Naive thymus-derived CD8-positive, alpha-beta T cell (primary cell): Measurements from ENCODE around the gene IQCE. TPM values are rescaled to one million over a fixed set of nuclear protein-coding genes. Genes with fewer than 3 reads are reported as not detected.

Source experiments
- ATAC-seq, 2 donors: fragments of 150-1000 bp; cut with Tn5 transposase in 1 of 2; sonication (Bioruptor Pico), chemical (Tn5 transposase) in 1 of 2; 1 replicate in 1 of 2; 2 replicates in 1 of 2; pipeline ENCODE4 v1.10.0; 2021; ENCODE audit warnings: mild to moderate bottlenecking in 2 of 2, moderate library complexity in 2 of 2
- POLR2A ChIA-PET: fragments of 350-600 bp; sonication (Branson Sonifier 250); formaldehyde crosslinking; loops from one replicate; lab custom pipeline; 2021; ENCODE audit warnings: antibody characterized with exemption; lab: Charles Lee
- DNase-seq, 10 donors: peaks; one replicate each; pipeline versions ENCODE4 v3.0.0 to v3.0.0-alpha.2; 2020 to 2022
- H3K27ac Mint-ChIP-seq, 10 donors: one replicate each; pipeline ENCODE4 v1.8.0; 2020 to 2022; ENCODE audit warnings: mild to moderate bottlenecking in 10 of 10, mixed read lengths in 10 of 10, moderate library complexity in 4 of 10, inconsistent platforms in 1 of 10
- H3K27me3 Mint-ChIP-seq, 5 donors: one replicate each; pipeline ENCODE4 v1.8.0; 2021 to 2022; ENCODE audit warnings: mixed read lengths in 5 of 5
- H3K36me3 Mint-ChIP-seq, 3 donors: one replicate each; pipeline ENCODE4 v1.8.0; 2020 to 2022; ENCODE audit warnings: mixed read lengths in 3 of 3, mild to moderate bottlenecking in 2 of 3, inconsistent platforms in 1 of 3
- H3K4me1 Mint-ChIP-seq, 4 donors: one replicate each; pipeline ENCODE4 v1.8.0; 2021 to 2022; ENCODE audit warnings: mixed read lengths in 4 of 4
- H3K4me3 Mint-ChIP-seq, 10 donors: one replicate each; pipeline ENCODE4 v1.8.0; 2020 to 2022; ENCODE audit warnings: mild to moderate bottlenecking in 10 of 10, mixed read lengths in 10 of 10, moderate library complexity in 6 of 10, inconsistent platforms in 1 of 10
- H3K9me3 Mint-ChIP-seq, 9 donors: one replicate each; pipeline ENCODE4 v1.8.0; 2020 to 2022; ENCODE audit warnings: mixed read lengths in 9 of 9, mild to moderate bottlenecking in 3 of 9, inconsistent platforms in 1 of 9, moderate library complexity in 1 of 9
- microRNA-seq: library from miRNA; unstranded; fragments of <30 nt; microRNA quantifications from one replicate; pipeline ENCODE4 v1.2.0, GENCODE V29; 2022; ENCODE audit warnings: borderline microRNAs expressed
- polyA plus RNA-seq, 3 donors: library from polyadenylated mRNA; unstranded; fragments of 300-500 nt; fragmentation: Illumina TruSeq; gene quantifications; one replicate each; pipeline ENCODE4 v1.2.3, GENCODE V29; 2021
- total RNA-seq, 8 experiments: library from RNA in 2 of 8; stranded (reverse) in 2 of 8; gene quantifications; one replicate each; pipeline ENCODE4 v1.2.3 and lab custom pipeline; 2021 to 2026

Gene IQCE
- total and polyA plus RNA-seq, 5 experiments from 2014 or later, result 0.77 to 8.9 (median 2.2) TPM

DNA sequence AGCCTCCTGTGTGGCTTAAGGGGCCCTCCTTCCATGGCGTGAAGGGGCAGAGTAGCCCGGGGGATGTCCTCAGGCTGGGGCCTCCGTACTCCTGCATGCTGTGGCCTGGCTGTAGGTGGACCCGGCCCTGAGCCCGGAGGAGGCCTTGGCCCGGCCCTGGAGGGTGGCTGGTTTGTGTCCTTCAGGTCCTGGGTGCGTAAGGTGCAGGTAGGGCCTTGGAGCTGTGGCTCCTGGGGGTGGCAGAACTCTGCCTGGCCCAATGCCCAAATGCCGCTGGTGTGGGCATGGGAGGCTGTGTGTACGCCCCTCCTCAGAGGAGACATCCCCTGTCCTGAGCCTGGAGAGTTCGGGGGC, 102.3 kb downstream of the IQCE start:
- Mint-ChIP-seq H3K27me3 (no peaks in the 10 kb centered on the region), H3K36me3 (peaks cover 0 to 11% (median 0%) of the 10 kb centered on the region in 3 donors), H3K4me1 (peaks cover 0 to 4% (median 2%) of the 10 kb centered on the region in 4 donors), H3K9me3 (no peaks in the 10 kb centered on the region), H3K27ac (no peak overlapping the region), H3K4me3 (no peak overlapping the region)
- POLR2A ChIA-PET, result no interaction called here
- no peak for ATAC-seq
- peak in 1 of 10 donors; percentile 63 for DNase-seq

DNA sequence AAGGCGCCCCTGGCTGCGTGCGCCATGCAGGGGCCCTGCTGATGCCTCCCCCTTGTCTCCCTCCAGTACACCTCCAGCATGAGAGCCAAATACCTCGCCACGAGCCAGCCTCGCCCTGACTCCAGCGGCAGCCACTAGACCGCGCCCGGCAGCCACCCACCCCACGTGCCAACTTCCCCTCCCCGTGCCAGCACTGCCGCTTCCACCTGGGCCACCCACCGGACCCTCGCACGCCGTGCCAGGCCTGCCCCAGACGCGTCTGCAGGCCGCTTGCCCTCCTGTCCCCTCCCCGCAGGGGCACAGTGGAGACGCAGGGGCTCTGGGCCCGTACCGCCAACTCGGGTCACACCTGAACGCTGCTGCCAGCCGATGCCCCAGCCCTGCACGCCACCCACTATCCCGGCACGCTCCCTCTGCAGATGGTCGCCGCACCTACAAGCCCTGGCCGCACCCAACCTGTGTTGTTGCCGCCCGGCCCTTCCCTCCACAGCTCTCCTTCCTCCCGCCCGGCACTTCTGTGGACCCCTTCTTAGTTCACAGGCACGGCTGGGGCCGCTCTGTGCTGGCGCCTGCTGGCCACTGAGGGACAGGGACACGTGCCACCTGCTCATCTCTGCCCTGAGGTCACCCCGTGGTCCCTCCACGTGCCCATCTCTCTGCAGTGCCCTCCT, 103.0 kb downstream of the IQCE start:
- Mint-ChIP-seq H3K4me3 (no peak overlapping the region), H3K27ac (no peak overlapping the region), H3K27me3 (no peaks in the 10 kb centered on the region), H3K36me3 (peaks cover 0 to 11% (median 0%) of the 10 kb centered on the region in 3 donors), H3K4me1 (peaks cover 0 to 4% (median 2%) of the 10 kb centered on the region in 4 donors), H3K9me3 (no peaks in the 10 kb centered on the region)
- ATAC-seq (no peak), DNase-seq (peak in 1 of 10 donors; percentile 59)
- POLR2A ChIA-PET, result no interaction called here

DNA sequence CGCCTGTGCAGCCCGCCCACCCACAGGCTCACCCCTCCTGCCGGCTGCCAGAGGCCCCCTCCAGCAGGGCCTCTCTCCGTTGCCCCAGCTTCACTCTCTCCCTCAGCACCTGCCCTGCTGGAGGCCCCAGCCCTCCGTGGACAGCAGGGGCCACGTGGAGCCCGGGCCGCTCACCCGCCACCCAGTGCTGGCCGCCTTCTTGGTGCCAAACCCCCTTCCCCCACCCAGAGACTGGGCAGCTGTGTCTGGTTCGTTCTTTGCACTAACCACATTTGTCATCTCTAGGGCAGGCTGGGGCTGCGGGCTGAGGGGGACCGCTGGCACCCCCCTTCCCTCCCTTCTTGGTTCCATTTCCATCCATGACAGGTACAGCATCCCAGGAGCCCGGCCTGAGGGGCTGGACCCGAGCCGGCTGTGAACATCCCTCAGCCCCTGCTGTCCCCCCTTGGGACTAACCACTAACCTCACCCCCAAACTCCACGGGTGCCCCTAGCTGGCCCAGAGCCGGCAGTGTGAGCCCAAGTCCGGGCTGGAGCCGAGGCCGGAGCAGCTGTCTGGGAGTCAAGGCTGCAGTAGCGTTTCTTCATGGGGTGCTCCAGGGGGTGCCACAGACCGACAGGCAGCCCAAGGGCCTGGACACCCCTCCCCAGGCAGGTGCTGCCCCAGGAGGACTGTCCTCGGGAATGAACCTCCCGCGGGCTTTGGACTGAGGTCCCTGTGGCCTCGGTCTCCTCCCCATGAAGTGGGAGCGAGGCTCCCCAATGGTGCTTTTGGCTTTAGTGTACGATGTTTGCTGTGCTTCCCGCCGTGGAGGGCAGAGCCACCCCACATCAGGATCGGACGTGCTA, 103.7 kb downstream of the IQCE start:
- Mint-ChIP-seq H3K36me3 (peaks cover 0 to 6% (median 0%) of the 10 kb centered on the region in 3 donors), H3K9me3 (no peaks in the 10 kb centered on the region), H3K27me3 (peaks cover 0 to 5% (median 3%) of the 10 kb centered on the region in 5 donors), H3K27ac (no peak overlapping the region), H3K4me1 (peaks cover 0 to 4% (median 0%) of the 10 kb centered on the region in 4 donors), H3K4me3 (no peak overlapping the region)
- POLR2A ChIA-PET, result no interaction called here
- peak in 1 of 10 donors; percentile 63 for DNase-seq
- ATAC-seq, result no peak

DNA sequence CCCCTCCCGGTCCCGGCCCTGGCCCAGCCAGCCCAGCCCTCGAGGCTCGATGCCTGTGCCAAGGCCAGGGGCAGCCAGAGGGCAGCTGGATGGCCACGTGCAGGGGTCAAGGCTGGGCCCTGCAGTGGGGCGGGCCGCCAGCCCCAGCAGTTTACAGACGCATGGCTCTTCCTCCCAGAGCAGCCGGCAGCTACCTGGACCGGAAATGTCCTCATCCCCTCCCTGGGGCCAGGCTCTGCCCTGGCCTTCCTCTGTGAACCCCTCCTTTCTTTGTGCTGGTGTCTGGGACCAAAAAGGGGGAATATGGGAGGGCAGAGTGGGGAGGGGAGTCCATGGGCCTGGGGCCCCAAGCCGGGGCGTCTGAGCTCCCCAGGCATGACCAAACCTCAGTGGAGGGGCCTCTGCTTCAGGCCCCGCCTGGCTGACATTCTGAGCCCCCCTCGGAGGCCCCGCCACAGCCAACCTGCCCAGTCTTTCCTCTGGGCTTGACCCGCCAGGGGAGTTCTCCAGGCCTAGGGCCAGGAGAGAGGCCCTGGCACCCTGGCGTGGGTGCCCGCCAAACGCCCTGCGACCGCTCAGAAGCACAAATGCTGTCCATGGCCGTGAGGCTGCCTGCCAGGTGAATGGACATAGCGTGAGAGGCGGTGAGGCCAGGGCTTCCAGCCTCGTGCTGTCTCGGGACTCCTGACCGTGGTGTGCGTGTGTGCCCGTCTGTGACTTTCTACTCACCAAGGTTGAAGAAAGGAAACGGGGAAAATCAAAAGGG, 104.5 kb downstream of the IQCE start:
- POLR2A ChIA-PET, result no interaction called here
- Mint-ChIP-seq H3K4me3 (peak overlapping the region in 1 of 10 donors; percentile 39), H3K36me3 (peaks cover 0 to 6% (median 0%) of the 10 kb centered on the region in 3 donors), H3K27me3 (peaks cover 0 to 12% (median 11%) of the 10 kb centered on the region in 5 donors), H3K9me3 (peaks cover 0 to 2% (median 0%) of the 10 kb centered on the region in 9 donors), H3K4me1 (peaks cover 0 to 4% (median 0%) of the 10 kb centered on the region in 4 donors), H3K27ac (no peak overlapping the region)
- DNase-seq (peak in 1 of 10 donors; percentile 47), ATAC-seq (no peak)

DNA sequence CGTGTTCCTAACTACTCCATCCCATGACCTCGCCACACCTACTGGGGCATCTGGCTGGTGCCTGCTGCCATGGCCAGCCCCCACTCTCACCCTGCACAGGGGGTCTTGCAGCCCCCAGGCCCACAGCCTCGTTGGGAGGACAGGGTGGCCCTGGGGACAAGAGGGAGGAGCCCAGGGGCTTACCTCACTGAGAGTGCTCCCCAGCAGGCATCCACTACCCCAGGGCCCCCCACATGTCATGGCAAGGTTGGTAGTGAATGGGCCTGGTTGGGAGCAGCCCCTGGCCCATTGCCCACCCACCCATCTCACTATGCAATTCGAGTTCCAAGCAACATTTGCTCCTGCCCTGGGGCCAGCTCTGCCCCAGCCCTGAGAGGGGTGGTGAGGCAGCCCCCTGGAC, 105.2 kb downstream of the IQCE start:
- POLR2A ChIA-PET, result no interaction called here
- H3K36me3 Mint-ChIP-seq, result peaks cover 0 to 6% (median 0%) of the 10 kb centered on the region in 3 donors
- H3K27me3 Mint-ChIP-seq, result peaks cover 0 to 14% (median 11%) of the 10 kb centered on the region in 5 donors
- peak in 1 of 10 donors; percentile 16 for DNase-seq
- peaks cover 0 to 2% (median 0%) of the 10 kb centered on the region in 9 donors for H3K9me3 Mint-ChIP-seq
- peaks cover 0 to 4% (median 0%) of the 10 kb centered on the region in 4 donors for H3K4me1 Mint-ChIP-seq
- ATAC-seq, result no peak
- no peak overlapping the region for H3K27ac Mint-ChIP-seq
- no peak overlapping the region for H3K4me3 Mint-ChIP-seq

Small RNA genes lying within 50 kb of the gene (microRNA-seq; reads per million reads assigned to microRNA genes)
- not detected for gene MIR4648

Other genes with a start within 250 kb of the IQCE start
- gene SNX8, start 244.5 kb upstream of the IQCE start, total RNA-seq, result 1 to 10 TPM; 7.6 to 9.8 TPM
- 10 to 100 TPM in 1 of 3 donors, 1 to 10 TPM in 2; 3.4 to 10.9 (median 5.6) TPM for gene SNX8, start 244.5 kb upstream of the IQCE start, polyA plus RNA-seq
- gene EIF3B, start 204.2 kb upstream of the IQCE start, total RNA-seq, result 100 to 1,000 TPM; 153 to 162 TPM
- 100 to 1,000 TPM in 2 of 3 donors, 10 to 100 TPM in 1; 96.5 to 164 (median 114) TPM for gene EIF3B, start 204.2 kb upstream of the IQCE start, polyA plus RNA-seq
- gene CHST12, start 155.4 kb upstream of the IQCE start, total RNA-seq, result 10 to 100 TPM; 19.2 to 19.7 TPM
- gene CHST12, start 155.4 kb upstream of the IQCE start, polyA plus RNA-seq, result 10 to 100 TPM in 2 of 3 donors, 1 to 10 TPM in 1; 8.9 to 21.7 (median 16.5) TPM
- gene GRIFIN, start 82.6 kb upstream of the IQCE start, total RNA-seq, result not detected
- gene GRIFIN, start 82.6 kb upstream of the IQCE start, polyA plus RNA-seq, result not detected
- gene LFNG, start 39.2 kb upstream of the IQCE start, total RNA-seq, result 100 to 1,000 TPM; 151 to 153 TPM
- gene LFNG, start 39.2 kb upstream of the IQCE start, polyA plus RNA-seq, result 1 to 10 TPM in 2 of 3 donors, under 1 TPM in 1; 0.54 to 3.0 (median 1.6) TPM
- gene BRAT1, start 3.5 kb upstream of the IQCE start, total RNA-seq, result 10 to 100 TPM; 32.2 to 32.4 TPM
- gene BRAT1, start 3.5 kb upstream of the IQCE start, polyA plus RNA-seq, result 10 to 100 TPM; 21.0 to 43.6 (median 25.4) TPM
- 10 to 100 TPM; 13.7 to 14.9 TPM for gene TTYH3, start 73.0 kb downstream of the IQCE start, total RNA-seq
- gene TTYH3, start 73.0 kb downstream of the IQCE start, polyA plus RNA-seq, result 1 to 10 TPM; 1.1 to 1.9 (median 1.1) TPM
- under 1 TPM in 1 of 2 experiments, not detected in 1; 0.05 TPM for gene AMZ1, start 129.2 kb downstream of the IQCE start, total RNA-seq
- gene AMZ1, start 129.2 kb downstream of the IQCE start, polyA plus RNA-seq, result not detected